Caco-2 (cell line): ENCODE measurements around the gene VANGL1. TPM values are rescaled to one million over a fixed set of nuclear protein-coding genes. Genes with fewer than 3 reads are reported as not detected.

Experiments used
- BruUV-seq: library from RNA; stranded (reverse); fragments of 400-500 nt; replicated peaks from 2 replicates; lab custom pipeline; 2021; lab: Mats Ljungman, UMichigan
- CTCF ChIA-PET: fragments of 300-600 bp; sonication (Branson Sonifier 250); formaldehyde crosslinking; loops from one replicate; lab custom pipeline; 2022; ENCODE audit warnings: antibody characterized with exemption; lab: Charles Lee
- POLR2A ChIA-PET: fragments of 300-600 bp; sonication (Branson Sonifier 250); formaldehyde crosslinking; loops from one replicate; lab custom pipeline; 2022; ENCODE audit warnings: antibody characterized with exemption; lab: Charles Lee
- DNase-seq, 2 experiments: peaks; one replicate each; pipeline versions ENCODE4 v3.0.0 to v3.0.0-alpha.2; 2020 to 2022
- H3K27me3 ChIP-seq: replicated peaks from 2 replicates; pipeline ENCODE4 v1.6.0; 2011; ENCODE audit warnings: low read length; ENCODE audit not compliant: control insufficient read depth, insufficient read depth
- H3K36me3 ChIP-seq: 2 replicates; pipeline ENCODE4 v1.5.1; 2011; ENCODE audit warnings: low read length; ENCODE audit not compliant: control insufficient read depth, insufficient read depth
- H3K4me1 ChIP-seq: fragments of 250-450 bp; sonication (Bioruptor Pico); 2 replicates; pipeline ENCODE4 v1.5.1; 2020; ENCODE audit warnings: mild to moderate bottlenecking
- H3K4me3 ChIP-seq: 2 replicates; pipeline ENCODE4 v1.5.1; 2011; ENCODE audit warnings: low read depth, mild to moderate bottlenecking, control low read depth, low read length
- H3K9me3 ChIP-seq: fragments of 250-450 bp; sonication (Bioruptor Pico); 2 replicates; pipeline ENCODE4 v1.5.1; 2020; ENCODE audit warnings: mild to moderate bottlenecking, moderate library complexity
- H3K27ac Mint-ChIP-seq: one replicate; pipeline ENCODE4 v1.8.0; 2022; ENCODE audit warnings: mixed read lengths; ENCODE audit not compliant: unreplicated experiment
- H3K27me3 Mint-ChIP-seq: one replicate; pipeline ENCODE4 v1.8.0; 2022; ENCODE audit warnings: mixed read lengths; ENCODE audit not compliant: insufficient read depth, unreplicated experiment
- H3K36me3 Mint-ChIP-seq: one replicate; pipeline ENCODE4 v1.8.0; 2022; ENCODE audit warnings: mild to moderate bottlenecking, mixed read lengths; ENCODE audit not compliant: insufficient read depth, unreplicated experiment
- H3K4me1 Mint-ChIP-seq: one replicate; pipeline ENCODE4 v1.8.0; 2022; ENCODE audit warnings: low read depth, mixed read lengths; ENCODE audit not compliant: unreplicated experiment
- H3K4me3 Mint-ChIP-seq: one replicate; pipeline ENCODE4 v1.8.0; 2022; ENCODE audit warnings: mild to moderate bottlenecking, moderate library complexity, mixed read lengths; ENCODE audit not compliant: unreplicated experiment
- H3K9me3 Mint-ChIP-seq: one replicate; pipeline ENCODE4 v1.8.0; 2022; ENCODE audit warnings: mixed read lengths; ENCODE audit not compliant: unreplicated experiment
- CTCF ChIP-seq, 2 experiments: fragments of 200-600 bp in 1 of 2; IDR thresholded peaks; 1 replicate in 1 of 2; 2 replicates in 1 of 2; pipeline versions ENCODE4 v1.5.1 to v1.8.0; 2011 to 2022; ENCODE audit warnings: antibody characterized with exemption in 1 of 2, control low read depth in 1 of 2, inconsistent platforms in 1 of 2, low read depth in 1 of 2, low read length in 1 of 2, mild to moderate bottlenecking in 1 of 2, moderate library complexity in 1 of 2; ENCODE audit not compliant: insufficient read depth in 1 of 2, severe bottlenecking in 1 of 2, unreplicated experiment in 1 of 2
- intact Hi-C: fragments of 100-400 bp; cut with micrococcal nuclease; formaldehyde crosslinking; loops from one replicate; pipeline ENCODE4 v1.10.0; 2022; ENCODE audit not compliant: unreplicated experiment
- total RNA-seq: library from RNA; stranded (reverse); gene quantifications from 2 replicates; pipeline ENCODE4 v1.2.3, GENCODE V29; 2022

VANGL1 gene
- total RNA-seq, 1 experiment from 2014 or later = 13.6 TPM

DNA sequence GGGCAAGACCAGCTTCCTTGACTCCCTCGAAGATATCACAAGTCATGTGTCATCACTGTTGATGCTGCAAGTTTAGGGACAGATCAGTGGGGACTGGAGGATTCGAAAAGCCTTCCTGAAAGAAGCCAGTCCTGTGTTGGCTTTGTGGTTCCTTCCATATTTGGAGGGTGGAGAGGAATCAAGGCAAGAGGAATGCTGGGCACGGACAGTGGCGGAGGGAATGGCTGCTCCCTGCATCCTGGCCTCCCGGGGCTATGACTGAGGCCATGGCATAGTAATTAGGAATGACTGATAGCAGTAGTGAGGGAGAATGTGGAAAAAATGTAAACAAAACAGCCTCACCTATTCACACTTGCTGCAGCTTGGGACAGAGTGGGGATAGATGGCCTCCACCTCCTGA lies 36.4 kb downstream of the VANGL1 start:
- Mint-ChIP-seq H3K4me3 (no peak overlapping the region), H3K36me3 (peaks cover 14% of the 10 kb centered on the region), H3K4me1 (no peaks in the 10 kb centered on the region), H3K27me3 (no peaks in the 10 kb centered on the region), H3K27ac (no peak overlapping the region), H3K9me3 (no peaks in the 10 kb centered on the region)
- no peaks in the 10 kb centered on the region for H3K36me3 ChIP-seq
- ChIA-PET POLR2A (no interaction called here), CTCF (no interaction called here)
- H3K4me3 ChIP-seq = no peak overlapping the region
- H3K27me3 ChIP-seq = no peaks in the 10 kb centered on the region
- no TSS peak for BruUV-seq
- DNase-seq = no peak
- no peaks in the 10 kb centered on the region for H3K9me3 ChIP-seq
- TF ChIP-seq CTCF (IDR thresholded peaks at IDR 0.05; ENCODE audit: insufficient read depth in 1 of 2, low read depth in 1 of 2, low read length in 1 of 2, severe bottlenecking in 1 of 2, unreplicated experiment in 1 of 2) = no peak
- intact Hi-C loops = no loop called here
- H3K4me1 ChIP-seq = no peaks in the 10 kb centered on the region

DNA sequence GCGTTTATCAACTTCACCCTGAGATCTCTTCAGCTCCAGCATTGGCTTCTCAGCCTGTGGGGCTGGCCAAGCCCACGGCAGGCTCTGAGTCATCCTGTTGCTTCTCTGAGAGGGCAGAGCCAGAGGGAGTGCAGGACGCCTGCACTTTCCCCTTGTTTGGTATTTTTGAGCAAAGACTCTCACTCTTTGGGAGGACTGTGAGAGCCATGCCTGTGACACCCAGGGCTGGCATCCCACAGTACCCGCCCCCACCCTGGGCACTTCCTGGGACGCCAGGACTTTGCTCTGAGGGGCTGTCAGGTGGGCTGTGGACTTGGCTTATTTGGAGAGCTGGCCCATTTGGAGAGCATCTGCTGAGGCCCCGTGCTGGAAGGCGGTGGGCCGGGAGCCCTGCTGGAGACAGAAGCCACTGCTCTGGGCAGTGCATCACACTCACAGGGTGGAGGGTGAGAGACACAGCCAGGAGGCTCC lies 37.4 kb downstream of the VANGL1 start:
- BruUV-seq = no TSS peak
- Histone ChIP-seq H3K36me3 (no peaks in the 10 kb centered on the region), H3K4me3 (no peak overlapping the region), H3K9me3 (no peaks in the 10 kb centered on the region), H3K27me3 (no peaks in the 10 kb centered on the region), H3K4me1 (no peaks in the 10 kb centered on the region)
- POLR2A ChIA-PET = no interaction called here
- no peak for TF ChIP-seq CTCF (IDR thresholded peaks at IDR 0.05; ENCODE audit: insufficient read depth in 1 of 2, low read depth in 1 of 2, low read length in 1 of 2, severe bottlenecking in 1 of 2, unreplicated experiment in 1 of 2)
- H3K27me3 Mint-ChIP-seq = no peaks in the 10 kb centered on the region
- CTCF ChIA-PET = no interaction called here
- intact Hi-C loops = no loop called here
- H3K27ac Mint-ChIP-seq = no peak overlapping the region
- no peak overlapping the region for H3K4me3 Mint-ChIP-seq
- H3K4me1 Mint-ChIP-seq = no peaks in the 10 kb centered on the region
- no peaks in the 10 kb centered on the region for H3K9me3 Mint-ChIP-seq
- DNase-seq = no peak
- peaks cover 13% of the 10 kb centered on the region for H3K36me3 Mint-ChIP-seq

DNA sequence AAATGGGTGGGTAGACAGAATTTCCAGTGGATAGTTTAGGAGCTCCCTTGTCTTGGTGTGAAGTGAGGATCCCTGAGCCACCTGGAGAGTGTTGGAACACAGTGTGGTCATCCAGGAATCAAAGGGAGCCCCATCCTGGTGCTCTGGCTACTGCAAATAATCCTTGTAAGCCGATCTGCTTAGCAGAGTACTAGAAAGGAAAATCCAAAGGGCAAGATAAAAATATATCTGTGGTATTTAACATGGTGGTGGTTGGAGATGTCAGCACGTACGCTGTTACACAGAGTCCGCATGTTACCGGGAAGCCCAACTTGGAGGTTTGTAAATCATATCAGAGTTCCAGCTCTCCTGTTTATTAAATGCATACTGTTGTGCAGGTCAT lies 39.0 kb downstream of the VANGL1 start:
- Mint-ChIP-seq H3K4me3 (no peak overlapping the region), H3K36me3 (peaks cover 5% of the 10 kb centered on the region), H3K9me3 (no peaks in the 10 kb centered on the region), H3K27me3 (no peaks in the 10 kb centered on the region), H3K27ac (no peak overlapping the region), H3K4me1 (no peaks in the 10 kb centered on the region)
- intact Hi-C loops = no loop called here
- H3K4me3 ChIP-seq = no peak overlapping the region
- H3K27me3 ChIP-seq = no peaks in the 10 kb centered on the region
- ChIA-PET CTCF (interaction anchor here (0.6 kb wide), 1 partner anchor 39 kb away, joined by 4 read pairs; the partner anchor contains the start of gene VANGL1), POLR2A (no interaction called here)
- H3K4me1 ChIP-seq = no peaks in the 10 kb centered on the region
- no peak for TF ChIP-seq CTCF (IDR thresholded peaks at IDR 0.05; ENCODE audit: insufficient read depth in 1 of 2, low read depth in 1 of 2, low read length in 1 of 2, severe bottlenecking in 1 of 2, unreplicated experiment in 1 of 2)
- no peak for DNase-seq
- BruUV-seq = no TSS peak
- H3K36me3 ChIP-seq = no peaks in the 10 kb centered on the region
- H3K9me3 ChIP-seq = no peaks in the 10 kb centered on the region
